ENCODE results near the gene TNFSF15.

Gene TNFSF15

DNA sequence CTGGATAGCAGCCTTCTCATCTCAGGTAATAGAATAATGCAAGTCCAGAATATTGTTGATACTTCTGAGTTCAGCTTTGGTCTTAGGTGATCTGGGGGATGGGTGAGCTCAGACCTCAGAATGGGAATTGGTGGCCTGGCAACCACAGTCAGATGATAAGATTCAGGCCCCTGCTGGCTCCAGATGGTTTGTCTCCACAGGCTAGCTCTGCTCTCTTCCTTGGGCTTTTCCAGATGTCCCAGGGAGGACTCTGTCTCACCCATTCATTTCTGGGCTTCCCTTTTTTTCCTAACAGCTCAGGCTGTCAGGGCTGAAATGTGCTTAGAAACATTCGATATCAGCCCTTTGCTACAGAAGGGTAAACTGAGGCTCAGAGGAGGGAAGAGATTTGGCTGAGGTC is 17.6 kb upstream of the TNFSF15 start:
- peaks cover 18% of the 10 kb centered on the region for H3K27me3 ChIP-seq (ENCODE audit: control insufficient read depth, insufficient read depth, low read length)
- no peaks in the 10 kb centered on the region for H3K4me1 ChIP-seq (ENCODE audit: control insufficient read depth, insufficient read depth, low read length)
- no peaks in the 10 kb centered on the region for H3K9me3 ChIP-seq (ENCODE audit: control insufficient read depth, insufficient read depth, low read depth, low read length)
- H3K9ac ChIP-seq (ENCODE audit: low read length), result no peak overlapping the region
- no peak overlapping the region for H3K27ac ChIP-seq (ENCODE audit: low read depth, low read length)
- no peaks in the 10 kb centered on the region for H3K36me3 ChIP-seq (ENCODE audit: control insufficient read depth, insufficient read depth, low read length)
- no peak overlapping the region for H3K4me3 ChIP-seq (ENCODE audit: low read depth, low read length)

DNA sequence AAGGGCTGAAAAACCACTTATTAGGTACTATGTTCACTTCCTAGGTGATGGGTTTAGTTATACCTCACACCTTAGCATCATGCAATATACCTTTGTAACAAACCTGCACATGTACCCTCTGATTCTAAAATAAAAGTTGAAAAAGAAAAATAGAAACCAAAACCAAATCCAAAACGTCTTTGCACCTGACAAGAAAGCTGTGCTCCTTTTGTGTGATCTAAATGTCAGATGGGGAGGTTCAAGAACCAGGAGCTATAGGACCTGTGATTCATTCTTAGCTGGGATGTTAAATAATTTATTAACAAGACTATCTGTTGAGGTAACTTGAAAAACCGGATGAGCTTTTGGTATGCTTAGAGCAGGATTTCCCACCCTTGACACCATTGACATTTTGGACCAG is 16.9 kb upstream of the TNFSF15 start:
- Histone ChIP-seq H3K4me1 (ENCODE audit: control insufficient read depth, insufficient read depth, low read length) (no peaks in the 10 kb centered on the region), H3K36me3 (ENCODE audit: control insufficient read depth, insufficient read depth, low read length) (no peaks in the 10 kb centered on the region), H3K27me3 (ENCODE audit: control insufficient read depth, insufficient read depth, low read length) (peaks cover 15% of the 10 kb centered on the region), H3K27ac (ENCODE audit: low read depth, low read length) (no peak overlapping the region), H3K9me3 (ENCODE audit: control insufficient read depth, insufficient read depth, low read depth, low read length) (no peaks in the 10 kb centered on the region), H3K4me3 (ENCODE audit: low read depth, low read length) (no peak overlapping the region), H3K9ac (ENCODE audit: low read length) (no peak overlapping the region)

DNA sequence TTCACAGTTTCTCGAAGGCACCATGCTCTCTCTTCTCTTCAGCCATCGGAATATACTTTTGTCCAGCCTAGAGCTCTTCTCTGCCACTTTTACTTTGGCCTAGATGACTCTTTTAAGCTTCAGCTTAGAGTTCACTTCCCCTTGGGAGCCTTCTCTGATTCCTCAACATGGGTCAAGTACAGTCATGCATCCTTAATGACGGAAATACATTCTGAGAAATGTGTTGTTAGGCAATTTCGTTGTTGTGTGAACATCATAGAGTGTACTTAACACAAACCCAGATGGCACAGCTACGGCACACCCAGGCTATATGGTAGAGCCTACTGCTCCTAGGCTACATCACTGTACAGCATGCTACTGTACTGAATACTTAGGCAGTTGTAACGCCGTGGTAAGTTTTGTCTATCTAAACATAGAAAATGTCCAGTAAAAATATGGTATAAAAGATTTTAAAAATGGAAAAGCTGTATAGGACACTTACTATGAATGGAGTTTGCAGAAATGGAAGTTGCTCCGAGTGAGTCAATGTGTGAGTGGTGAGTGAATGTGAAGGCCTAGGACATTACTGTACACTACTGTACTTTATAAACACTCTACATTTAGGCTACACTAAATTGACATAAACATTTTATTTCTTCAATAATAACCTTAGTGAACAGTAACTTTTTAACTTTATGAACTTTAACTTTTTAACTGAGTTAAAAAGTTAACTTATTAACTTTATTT is 15.1 kb upstream of the TNFSF15 start:
- H3K4me1 ChIP-seq (ENCODE audit: control insufficient read depth, insufficient read depth, low read length), result no peaks in the 10 kb centered on the region
- H3K9me3 ChIP-seq (ENCODE audit: control insufficient read depth, insufficient read depth, low read depth, low read length), result no peaks in the 10 kb centered on the region
- no peak overlapping the region for H3K4me3 ChIP-seq (ENCODE audit: low read depth, low read length)
- peaks cover 6% of the 10 kb centered on the region; the same call in 1 of the 2 replicates for H3K27me3 ChIP-seq (ENCODE audit: control insufficient read depth, insufficient read depth, low read length)
- no peak overlapping the region for H3K27ac ChIP-seq (ENCODE audit: low read depth, low read length)
- no peaks in the 10 kb centered on the region for H3K36me3 ChIP-seq (ENCODE audit: control insufficient read depth, insufficient read depth, low read length)
- H3K9ac ChIP-seq (ENCODE audit: low read length), result no peak overlapping the region

DNA sequence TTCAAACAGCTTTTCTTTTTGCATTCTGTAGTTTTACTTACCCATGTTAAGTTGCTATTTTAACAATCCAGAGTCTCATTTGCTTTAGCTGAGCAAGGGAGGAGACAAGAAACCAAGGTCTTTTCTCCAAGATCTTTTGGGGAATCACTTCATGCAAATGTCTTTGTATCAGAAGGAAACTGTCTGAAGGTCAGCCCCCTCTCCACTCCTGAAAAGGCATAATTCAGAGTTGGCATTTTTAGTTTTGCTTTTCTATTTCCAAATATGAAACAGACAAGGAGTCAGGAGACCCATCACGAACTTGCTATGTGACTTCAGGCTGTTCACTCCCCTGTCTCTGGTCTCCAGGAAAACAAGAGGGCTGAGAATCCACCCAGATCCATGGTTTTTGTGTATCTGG is 12.3 kb upstream of the TNFSF15 start:
- H3K27ac ChIP-seq (ENCODE audit: low read depth, low read length), result no peak overlapping the region
- H3K9ac ChIP-seq (ENCODE audit: low read length), result no peak overlapping the region
- H3K9me3 ChIP-seq (ENCODE audit: control insufficient read depth, insufficient read depth, low read depth, low read length), result no peaks in the 10 kb centered on the region

DNA sequence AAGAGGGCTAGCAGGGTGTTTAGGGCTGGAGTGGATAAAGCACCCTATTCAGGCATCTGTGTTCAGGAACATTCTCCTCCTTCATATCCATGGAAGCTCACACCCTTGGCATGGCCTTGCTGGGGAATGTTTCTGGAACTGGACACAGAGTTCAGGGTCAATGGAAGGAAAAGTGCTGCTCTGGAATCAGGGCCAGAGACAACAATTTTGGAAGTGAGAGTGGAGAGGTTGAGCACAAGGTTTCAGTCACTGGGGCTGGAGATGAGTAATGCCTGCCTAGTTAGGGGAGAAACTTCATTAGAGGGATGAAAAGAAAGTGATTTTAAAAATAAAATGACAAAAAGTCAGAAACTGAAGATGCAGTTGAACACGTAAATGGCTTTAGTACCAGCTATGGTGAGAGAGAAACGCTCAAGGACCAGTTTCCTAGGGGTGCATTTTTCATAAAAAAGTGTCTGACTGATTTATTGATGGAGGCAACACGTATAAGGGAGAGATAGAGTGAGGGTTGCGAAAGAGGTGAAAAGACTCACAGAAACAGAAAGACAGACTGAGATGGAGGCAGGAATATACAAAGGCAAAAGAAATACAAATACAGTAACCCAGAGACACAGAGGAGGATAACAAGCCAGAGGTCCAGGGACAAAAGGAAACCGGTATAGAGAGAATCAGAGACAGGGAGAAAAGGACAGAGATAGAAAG is 8.0 kb upstream of the TNFSF15 start:
- Histone ChIP-seq H3K27ac (ENCODE audit: low read depth, low read length) (no peak overlapping the region), H3K27me3 (ENCODE audit: control insufficient read depth, insufficient read depth, low read length) (no peaks in the 10 kb centered on the region; the same call in 1 of the 2 replicates), H3K4me3 (ENCODE audit: low read depth, low read length) (no peak overlapping the region), H3K36me3 (ENCODE audit: control insufficient read depth, insufficient read depth, low read length) (no peaks in the 10 kb centered on the region), H3K9me3 (ENCODE audit: control insufficient read depth, insufficient read depth, low read depth, low read length) (no peaks in the 10 kb centered on the region), H3K9ac (ENCODE audit: low read length) (no peak overlapping the region), H3K4me1 (ENCODE audit: control insufficient read depth, insufficient read depth, low read length) (no peaks in the 10 kb centered on the region)

More for the DNA sequence above, 12.3 kb upstream of the TNFSF15 start:
- Histone ChIP-seq H3K4me1 (ENCODE audit: control insufficient read depth, insufficient read depth, low read length) (no peaks in the 10 kb centered on the region), H3K4me3 (ENCODE audit: low read depth, low read length) (no peak overlapping the region), H3K36me3 (ENCODE audit: control insufficient read depth, insufficient read depth, low read length) (no peaks in the 10 kb centered on the region), H3K27me3 (ENCODE audit: control insufficient read depth, insufficient read depth, low read length) (peaks cover 4% of the 10 kb centered on the region; the same call in 1 of the 2 replicates)

DNA sequence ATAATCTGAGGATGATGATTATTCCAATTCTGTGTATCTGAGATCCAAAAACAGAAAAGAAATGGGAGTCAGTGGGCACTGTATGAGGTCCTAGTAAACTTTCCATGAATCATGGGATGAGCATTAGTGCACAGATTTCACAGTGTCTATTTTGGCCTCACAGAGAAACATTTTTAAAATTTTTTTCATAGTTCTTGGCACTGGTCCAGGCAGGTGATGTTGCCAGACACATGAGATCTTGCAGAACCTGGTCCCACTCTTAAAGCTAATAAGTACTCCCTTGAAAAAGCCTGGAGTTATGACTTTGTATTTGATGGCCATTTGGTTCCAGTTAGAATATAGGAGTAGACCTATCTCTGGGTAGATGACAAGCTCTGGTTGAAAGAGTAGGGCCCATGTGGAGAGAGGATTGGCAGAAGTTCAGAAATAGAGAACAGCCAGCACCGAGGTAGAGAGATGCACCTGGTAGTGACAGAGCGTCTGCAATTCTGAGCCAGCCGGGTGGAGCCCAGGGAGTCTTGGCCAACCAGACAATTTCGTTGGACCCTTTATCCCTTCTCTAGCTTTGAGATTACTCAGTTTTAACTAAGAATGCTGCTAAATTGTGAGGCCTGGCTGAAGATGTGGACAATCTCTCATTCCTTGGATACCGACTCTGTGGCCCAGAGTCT is 6.3 kb upstream of the TNFSF15 start:
- Histone ChIP-seq H3K27me3 (ENCODE audit: control insufficient read depth, insufficient read depth, low read length) (no peaks in the 10 kb centered on the region; the same call in 1 of the 2 replicates), H3K9ac (ENCODE audit: low read length) (no peak overlapping the region), H3K27ac (ENCODE audit: low read depth, low read length) (no peak overlapping the region), H3K4me3 (ENCODE audit: low read depth, low read length) (no peak overlapping the region), H3K36me3 (ENCODE audit: control insufficient read depth, insufficient read depth, low read length) (no peaks in the 10 kb centered on the region), H3K9me3 (ENCODE audit: control insufficient read depth, insufficient read depth, low read depth, low read length) (no peaks in the 10 kb centered on the region), H3K4me1 (ENCODE audit: control insufficient read depth, insufficient read depth, low read length) (no peaks in the 10 kb centered on the region)

DNA sequence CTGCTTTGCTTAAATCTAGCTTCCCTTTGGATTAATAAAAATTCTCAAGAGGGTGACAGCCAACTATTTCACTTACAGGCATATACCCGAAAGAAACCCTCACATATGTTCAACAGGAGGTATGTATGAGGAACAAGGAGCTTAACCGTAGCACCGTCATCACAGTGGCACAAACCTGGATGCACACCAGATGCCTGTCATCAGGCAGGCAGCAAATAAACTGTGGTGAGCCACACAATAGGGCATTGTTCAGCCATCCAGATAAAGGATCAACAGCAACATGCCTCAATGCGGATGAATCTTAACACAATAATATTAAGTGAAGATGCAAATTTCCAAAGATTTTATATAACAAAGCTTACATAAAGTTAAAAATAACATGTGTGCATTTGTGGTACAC is 5.5 kb upstream of the TNFSF15 start:
- Histone ChIP-seq H3K9me3 (ENCODE audit: control insufficient read depth, insufficient read depth, low read depth, low read length) (no peaks in the 10 kb centered on the region), H3K27me3 (ENCODE audit: control insufficient read depth, insufficient read depth, low read length) (no peaks in the 10 kb centered on the region; the same call in 1 of the 2 replicates), H3K4me1 (ENCODE audit: control insufficient read depth, insufficient read depth, low read length) (peaks cover 4% of the 10 kb centered on the region), H3K36me3 (ENCODE audit: control insufficient read depth, insufficient read depth, low read length) (no peaks in the 10 kb centered on the region), H3K9ac (ENCODE audit: low read length) (no peak overlapping the region), H3K4me3 (ENCODE audit: low read depth, low read length) (no peak overlapping the region), H3K27ac (ENCODE audit: low read depth, low read length) (no peak overlapping the region)

DNA sequence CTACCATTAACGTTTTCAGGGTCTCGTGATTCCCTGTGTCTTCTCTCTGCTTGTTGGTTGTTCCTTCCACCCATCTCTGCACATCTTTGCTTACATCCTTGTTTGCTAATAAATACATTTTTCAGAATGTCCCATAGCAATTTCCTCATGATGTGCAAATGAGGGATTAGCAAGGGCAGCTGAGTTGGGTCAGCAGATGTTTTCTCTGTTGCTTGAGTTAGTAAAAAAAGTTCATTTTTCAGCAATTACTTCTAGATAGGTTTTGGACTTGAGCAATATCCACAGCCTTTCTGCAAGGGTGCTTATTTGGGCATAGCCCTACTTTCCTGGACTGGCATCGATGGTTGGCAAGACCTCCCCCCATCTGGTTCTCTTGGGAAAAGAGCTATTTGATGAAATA is 4.8 kb upstream of the TNFSF15 start:
- H3K9ac ChIP-seq (ENCODE audit: low read length), result no peak overlapping the region
- H3K36me3 ChIP-seq (ENCODE audit: control insufficient read depth, insufficient read depth, low read length), result no peaks in the 10 kb centered on the region
- no peak overlapping the region for H3K4me3 ChIP-seq (ENCODE audit: low read depth, low read length)
- H3K27ac ChIP-seq (ENCODE audit: low read depth, low read length), result no peak overlapping the region
- no peaks in the 10 kb centered on the region for H3K9me3 ChIP-seq (ENCODE audit: control insufficient read depth, insufficient read depth, low read depth, low read length)
- H3K27me3 ChIP-seq (ENCODE audit: control insufficient read depth, insufficient read depth, low read length), result no peaks in the 10 kb centered on the region; the same call in 1 of the 2 replicates
- H3K4me1 ChIP-seq (ENCODE audit: control insufficient read depth, insufficient read depth, low read length), result peaks cover 10% of the 10 kb centered on the region

DNA sequence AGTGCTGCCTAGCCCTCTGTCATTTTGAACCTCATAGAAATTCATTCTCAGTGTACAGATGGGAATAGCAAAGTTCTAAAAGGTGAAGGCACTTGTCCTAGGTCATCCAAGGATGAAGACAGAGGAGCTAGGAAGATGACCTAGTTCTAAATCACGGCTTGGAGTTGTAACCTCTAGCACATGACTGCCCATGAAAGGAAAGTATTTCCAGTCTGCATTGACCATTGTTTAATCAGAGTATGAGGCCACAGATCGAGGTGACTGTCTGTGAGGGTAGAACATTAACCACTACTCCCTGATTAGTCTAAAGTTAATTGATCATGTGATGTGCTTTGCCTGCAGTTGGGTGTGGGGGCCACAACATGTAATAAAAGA is 674 bp upstream of the TNFSF15 start:
- Histone ChIP-seq H3K9ac (ENCODE audit: low read length) (no peak overlapping the region), H3K27me3 (ENCODE audit: control insufficient read depth, insufficient read depth, low read length) (peaks cover 6% of the 10 kb centered on the region), H3K4me3 (ENCODE audit: low read depth, low read length) (no peak overlapping the region), H3K36me3 (ENCODE audit: control insufficient read depth, insufficient read depth, low read length) (no peaks in the 10 kb centered on the region), H3K4me1 (ENCODE audit: control insufficient read depth, insufficient read depth, low read length) (peaks cover 23% of the 10 kb centered on the region), H3K9me3 (ENCODE audit: control insufficient read depth, insufficient read depth, low read depth, low read length) (no peaks in the 10 kb centered on the region), H3K27ac (ENCODE audit: low read depth, low read length) (no peak overlapping the region)

DNA sequence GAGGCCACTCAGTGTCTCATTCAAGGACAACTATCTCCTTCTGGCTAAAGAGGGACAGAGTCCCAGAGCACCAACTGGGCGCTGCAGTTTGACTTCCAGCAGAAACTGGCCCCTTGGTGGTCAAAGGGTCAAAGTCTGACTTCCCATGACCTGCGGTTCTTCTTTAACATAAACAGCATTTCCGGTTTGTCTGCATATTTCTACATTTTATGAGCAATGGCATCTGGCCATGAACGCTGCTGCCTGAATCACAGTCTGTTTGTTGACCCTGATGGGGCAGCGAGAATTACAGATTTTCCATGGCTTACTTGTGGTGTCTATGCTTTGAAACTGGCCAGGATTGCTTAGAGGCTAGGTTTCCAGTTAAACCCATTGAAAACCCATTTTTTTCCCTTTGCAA is 1.3 kb downstream of the TNFSF15 start:
- Histone ChIP-seq H3K9me3 (ENCODE audit: control insufficient read depth, insufficient read depth, low read depth, low read length) (no peaks in the 10 kb centered on the region), H3K36me3 (ENCODE audit: control insufficient read depth, insufficient read depth, low read length) (no peaks in the 10 kb centered on the region), H3K4me3 (ENCODE audit: low read depth, low read length) (no peak overlapping the region), H3K27me3 (ENCODE audit: control insufficient read depth, insufficient read depth, low read length) (peaks cover 6% of the 10 kb centered on the region), H3K4me1 (ENCODE audit: control insufficient read depth, insufficient read depth, low read length) (peaks cover 27% of the 10 kb centered on the region), H3K9ac (ENCODE audit: low read length) (no peak overlapping the region), H3K27ac (ENCODE audit: low read depth, low read length) (no peak overlapping the region)

Measured in HUES6 (cell line).